B cell (primary cell): Measurements from ENCODE around the gene CASP14.

ENCODE experiments used
- EZH2 ChIP-seq: IDR thresholded peaks from 2 replicates; pipeline ENCODE4 v1.6.1; 2012; ENCODE audit warnings: borderline replicate concordance, low read depth, mild to moderate bottlenecking, moderate library complexity, low read length; ENCODE audit not compliant: insufficient read depth, poor library complexity, severe bottlenecking
- TF ChIP-seq, protein P1 (sequence below): fragments of 200-600 bp; IDR thresholded peaks from one replicate; pipeline ENCODE4 v1.8.0; 2022; ENCODE audit warnings: antibody characterized with exemption, mild to moderate bottlenecking

DNA sequence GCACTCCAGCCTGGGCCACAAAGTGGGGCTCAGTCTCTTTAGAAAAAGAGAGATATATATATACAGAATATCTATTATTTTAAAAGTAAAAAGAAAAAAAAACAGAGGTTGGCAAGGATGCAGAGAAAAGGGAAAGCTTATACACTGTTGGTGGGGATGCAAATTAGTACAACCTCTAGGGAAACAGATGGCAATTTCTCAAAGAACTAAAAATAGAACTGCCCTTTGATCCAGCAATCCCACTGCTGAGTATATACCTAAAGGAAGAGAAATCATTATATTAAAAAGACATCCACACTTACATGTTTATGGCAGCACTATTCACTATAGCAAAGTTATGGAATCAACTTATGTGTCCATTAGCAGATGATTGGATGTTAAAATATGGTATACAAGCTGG lies 41.0 kb upstream of the CASP14 start:
- TF ChIP-seq, protein P1, sequence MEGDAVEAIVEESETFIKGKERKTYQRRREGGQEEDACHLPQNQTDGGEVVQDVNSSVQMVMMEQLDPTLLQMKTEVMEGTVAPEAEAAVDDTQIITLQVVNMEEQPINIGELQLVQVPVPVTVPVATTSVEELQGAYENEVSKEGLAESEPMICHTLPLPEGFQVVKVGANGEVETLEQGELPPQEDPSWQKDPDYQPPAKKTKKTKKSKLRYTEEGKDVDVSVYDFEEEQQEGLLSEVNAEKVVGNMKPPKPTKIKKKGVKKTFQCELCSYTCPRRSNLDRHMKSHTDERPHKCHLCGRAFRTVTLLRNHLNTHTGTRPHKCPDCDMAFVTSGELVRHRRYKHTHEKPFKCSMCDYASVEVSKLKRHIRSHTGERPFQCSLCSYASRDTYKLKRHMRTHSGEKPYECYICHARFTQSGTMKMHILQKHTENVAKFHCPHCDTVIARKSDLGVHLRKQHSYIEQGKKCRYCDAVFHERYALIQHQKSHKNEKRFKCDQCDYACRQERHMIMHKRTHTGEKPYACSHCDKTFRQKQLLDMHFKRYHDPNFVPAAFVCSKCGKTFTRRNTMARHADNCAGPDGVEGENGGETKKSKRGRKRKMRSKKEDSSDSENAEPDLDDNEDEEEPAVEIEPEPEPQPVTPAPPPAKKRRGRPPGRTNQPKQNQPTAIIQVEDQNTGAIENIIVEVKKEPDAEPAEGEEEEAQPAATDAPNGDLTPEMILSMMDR = no peak
- no peak for TF ChIP-seq EZH2
